SU-DHL-6 (cell line): Measurements from ENCODE around the gene KIDINS220.

ENCODE experiments used
- EZH2phosphoT487 ChIP-seq: fragments of 200-600 bp; sonication (generic), shearing (Covaris generic); conservative IDR thresholded peaks from 2 replicates; pipeline ENCODE4 v1.6.1; 2018; ENCODE audit warnings: mild to moderate bottlenecking, antibody characterized with exemption, low read length, moderate library complexity, mixed read lengths
- TF ChIP-seq, protein P1 (sequence below): fragments of 200-600 bp; sonication (generic); IDR thresholded peaks from one replicate; pipeline ENCODE4 v1.5.1; 2017; ENCODE audit warnings: antibody characterized with exemption, mild to moderate bottlenecking, low read length, moderate library complexity; ENCODE audit not compliant: insufficient read depth, poor library complexity, severe bottlenecking

DNA sequence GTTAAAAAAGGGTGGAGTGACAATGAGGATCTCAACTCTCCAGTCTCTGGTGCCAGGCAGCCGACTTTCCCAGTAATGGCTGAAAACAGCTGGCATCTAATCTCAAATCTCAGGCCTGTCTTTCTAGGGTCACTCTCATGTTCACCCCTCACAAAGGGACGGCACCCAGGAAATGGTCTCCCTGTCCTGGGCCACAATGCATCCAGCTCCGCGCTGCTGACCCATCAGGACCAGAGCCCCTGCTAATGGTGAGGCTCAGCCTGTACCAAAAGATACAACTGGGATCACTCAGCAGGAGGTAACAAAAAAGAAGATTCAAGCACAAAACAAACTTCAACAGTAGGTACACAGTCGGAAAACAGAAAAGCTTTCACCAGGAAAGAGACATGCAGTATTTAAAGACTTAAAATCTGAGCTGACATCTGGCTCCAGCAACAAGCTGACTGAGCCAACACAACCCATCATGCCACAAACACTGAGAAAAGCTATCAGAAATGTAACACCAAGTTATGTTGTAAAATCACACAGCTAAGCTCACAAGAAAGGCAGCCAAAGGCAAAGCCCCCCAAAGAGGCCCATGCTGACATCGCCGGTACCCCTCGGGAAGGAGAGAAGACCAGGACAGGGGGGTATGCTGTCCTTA lies 13.6 kb upstream of the KIDINS220 start:
- TF ChIP-seq, protein P1, sequence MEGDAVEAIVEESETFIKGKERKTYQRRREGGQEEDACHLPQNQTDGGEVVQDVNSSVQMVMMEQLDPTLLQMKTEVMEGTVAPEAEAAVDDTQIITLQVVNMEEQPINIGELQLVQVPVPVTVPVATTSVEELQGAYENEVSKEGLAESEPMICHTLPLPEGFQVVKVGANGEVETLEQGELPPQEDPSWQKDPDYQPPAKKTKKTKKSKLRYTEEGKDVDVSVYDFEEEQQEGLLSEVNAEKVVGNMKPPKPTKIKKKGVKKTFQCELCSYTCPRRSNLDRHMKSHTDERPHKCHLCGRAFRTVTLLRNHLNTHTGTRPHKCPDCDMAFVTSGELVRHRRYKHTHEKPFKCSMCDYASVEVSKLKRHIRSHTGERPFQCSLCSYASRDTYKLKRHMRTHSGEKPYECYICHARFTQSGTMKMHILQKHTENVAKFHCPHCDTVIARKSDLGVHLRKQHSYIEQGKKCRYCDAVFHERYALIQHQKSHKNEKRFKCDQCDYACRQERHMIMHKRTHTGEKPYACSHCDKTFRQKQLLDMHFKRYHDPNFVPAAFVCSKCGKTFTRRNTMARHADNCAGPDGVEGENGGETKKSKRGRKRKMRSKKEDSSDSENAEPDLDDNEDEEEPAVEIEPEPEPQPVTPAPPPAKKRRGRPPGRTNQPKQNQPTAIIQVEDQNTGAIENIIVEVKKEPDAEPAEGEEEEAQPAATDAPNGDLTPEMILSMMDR: no peak
- no peak for TF ChIP-seq EZH2phosphoT487
